ENCODE results near the gene VPS26B. TPM values are rescaled to one million over a fixed set of nuclear protein-coding genes. Genes with fewer than 3 reads are reported as not detected.

VPS26B gene
- total RNA-seq, 1 donor from 2014 or later: 26.9 TPM

- peak; percentile 65 for TF ChIP-seq CTCF (IDR thresholded peaks at IDR 0.05; ENCODE audit: insufficient read depth, low read length, poor library complexity, severe bottlenecking)
- H3K36me3 ChIP-seq (ENCODE audit: control insufficient read depth, insufficient read depth, low read length): peaks cover 1% of the 10 kb centered on the region
- no peak for DNase-seq (ENCODE audit: low read depth)
- no peaks in the 10 kb centered on the region for H3K27me3 ChIP-seq (ENCODE audit: control insufficient read depth, insufficient read depth, low read length)
- H3K4me3 ChIP-seq (ENCODE audit: low read depth, low read length): no peak overlapping the region
These were observed 16.8 kb upstream of the VPS26B start for GRCh38 chr11:134207538-134208239.

GRCh38 chr11:134215836-134216235 is 8.6 kb upstream of the VPS26B start:
- no peak for DNase-seq (ENCODE audit: low read depth)
- no peaks in the 10 kb centered on the region for H3K36me3 ChIP-seq (ENCODE audit: control insufficient read depth, insufficient read depth, low read length)
- no peaks in the 10 kb centered on the region for H3K27me3 ChIP-seq (ENCODE audit: control insufficient read depth, insufficient read depth, low read length)
- H3K4me3 ChIP-seq (ENCODE audit: low read depth, low read length): no peak overlapping the region
- TF ChIP-seq CTCF (IDR thresholded peaks at IDR 0.05; ENCODE audit: insufficient read depth, low read length, poor library complexity, severe bottlenecking): no peak

GRCh38 chr11:134216816-134217215 is 7.7 kb upstream of the VPS26B start:
- no peak for DNase-seq (ENCODE audit: low read depth)
- Histone ChIP-seq H3K4me3 (ENCODE audit: low read depth, low read length) (no peak overlapping the region), H3K36me3 (ENCODE audit: control insufficient read depth, insufficient read depth, low read length) (no peaks in the 10 kb centered on the region), H3K27me3 (ENCODE audit: control insufficient read depth, insufficient read depth, low read length) (no peaks in the 10 kb centered on the region)
- no peak for TF ChIP-seq CTCF (IDR thresholded peaks at IDR 0.05; ENCODE audit: insufficient read depth, low read length, poor library complexity, severe bottlenecking)

GRCh38 chr11:134223121-134223520 is 1.4 kb upstream of the VPS26B start:
- no peak for TF ChIP-seq CTCF (IDR thresholded peaks at IDR 0.05; ENCODE audit: insufficient read depth, low read length, poor library complexity, severe bottlenecking)
- peak overlapping the region; percentile 73 for H3K4me3 ChIP-seq (ENCODE audit: low read depth, low read length)
- no peaks in the 10 kb centered on the region for H3K36me3 ChIP-seq (ENCODE audit: control insufficient read depth, insufficient read depth, low read length)
- no peak for DNase-seq (ENCODE audit: low read depth)
- no peaks in the 10 kb centered on the region for H3K27me3 ChIP-seq (ENCODE audit: control insufficient read depth, insufficient read depth, low read length)

GRCh38 chr11:134224710-134225664 is 516 bp downstream of the VPS26B start:
- no peak for TF ChIP-seq CTCF (IDR thresholded peaks at IDR 0.05; ENCODE audit: insufficient read depth, low read length, poor library complexity, severe bottlenecking)
- H3K4me3 ChIP-seq (ENCODE audit: low read depth, low read length): peak overlapping the region; percentile 73
- no peaks in the 10 kb centered on the region for H3K27me3 ChIP-seq (ENCODE audit: control insufficient read depth, insufficient read depth, low read length)
- no peaks in the 10 kb centered on the region for H3K36me3 ChIP-seq (ENCODE audit: control insufficient read depth, insufficient read depth, low read length)
- DNase-seq (ENCODE audit: low read depth): no peak
